Adrenal gland (tissue), 12 donors: ENCODE results near the gene VSTM2L. TPM values are rescaled to one million over a fixed set of nuclear protein-coding genes. Genes with fewer than 3 reads are reported as not detected.

Source experiments
- DNase-seq, 7 donors: peaks; one replicate each; pipeline ENCODE4 v3.0.0-alpha.2; 2019 to 2020
- H3K27ac ChIP-seq, 5 donors: fragments of 200-600 bp; sonication (generic) in 4 of 5; 1 replicate in 3 of 5; 2 replicates in 2 of 5; pipeline versions ENCODE4 v1.5.1 to v1.8.0; 2016 to 2020; ENCODE audit warnings: mild to moderate bottlenecking in 1 of 5
- H3K27me3 ChIP-seq: fragments of 200-600 bp; 2 replicates; pipeline ENCODE4 v1.8.0; 2021
- H3K36me3 ChIP-seq, 2 donors: fragments of 200-600 bp; replicated peaks in 1 of 2; 1 replicate in 1 of 2; 2 replicates in 1 of 2; pipeline versions ENCODE4 v1.5.1 to v1.8.0; 2018 to 2022
- H3K4me1 ChIP-seq, 2 donors: fragments of 200-600 bp; replicated peaks in 1 of 2; 1 replicate in 1 of 2; 2 replicates in 1 of 2; pipeline versions ENCODE4 v1.5.1 to v1.8.0; 2018 to 2021
- H3K4me3 ChIP-seq, 4 donors: fragments of 200-600 bp; sonication (generic) in 3 of 4; one replicate each; pipeline ENCODE4 v1.5.1; 2016 to 2018
- H3K9me3 ChIP-seq, 3 donors: fragments of 200-600 bp; sonication (generic) in 1 of 3; replicated peaks in 1 of 3; 1 replicate in 2 of 3; 2 replicates in 1 of 3; pipeline versions ENCODE4 v1.5.1 to v1.8.0; 2016 to 2021
- POLR2A ChIP-seq, 2 donors: fragments of 450-650 bp; IDR thresholded peaks; one replicate each; pipeline ENCODE4 v1.6.1; 2017; ENCODE audit warnings: antibody characterized with exemption in 2 of 2, mild to moderate bottlenecking in 2 of 2, moderate library complexity in 1 of 2
- WGBS, 4 donors: extraction: QIAGEN DNeasy Blood & Tissue Kit in 2 of 4; methylation state at CpG; one replicate each; pipeline versions ENCODE4 v1.1.5 to v1.1.7; 2013 to 2017; 5-methylcytosine and 5-hydroxymethylcytosine counted together
- intact Hi-C, 2 donors: fragments of 100-400 bp; cut with DNase I; formaldehyde crosslinking; loops; one replicate each; pipeline versions ENCODE4 v1.14.1 to v1.15.0; 2022 to 2023
- polyA plus RNA-seq, 3 donors: library from polyadenylated mRNA; stranded (reverse); fragments of 200-250 nt in 2 of 3; fragments of 350-450 nt in 1 of 3; fragmentation: Illumina TruSeq in 1 of 3; extraction: RNeasy Lipid Tissue Mini Kit (QIAGEN cat#74804) in 1 of 3; gene quantifications; one replicate each; pipeline ENCODE4 v1.2.3, GENCODE V29; 2013 to 2014
- total RNA-seq, 9 donors: library from RNA; depleted of rRNA in 4 of 9; stranded (reverse); fragments of >200 nt in 4 of 9; fragments of 120-200 nt in 1 of 9; fragmentation: NEBNext Ultra II Directional in 1 of 9; extraction: Animal tissue kit (Norgen Biotek cat#: 25700) in 1 of 9; gene quantifications; one replicate each; pipeline versions ENCODE4 v1.1.0 to v1.2.4, GENCODE V29; 2013 to 2023
- TF ChIP-seq, protein P1 (sequence below), 6 experiments: fragments of 450-650 bp in 4 of 6; fragments of 200-600 bp in 2 of 6; sonication (generic) in 1 of 6; IDR thresholded peaks; 1 replicate in 5 of 6; 2 replicates in 1 of 6; pipeline versions ENCODE4 v1.5.1 to v1.8.0; 2016 to 2021; ENCODE audit warnings: antibody characterized with exemption in 6 of 6, mild to moderate bottlenecking in 2 of 6, moderate library complexity in 1 of 6
- donor health status: healthy with polysubstance abuse.
- donor health status: Bipolar disorder and iron deficiency.
- donor health status: DM: yes; HTN: yes; CAD: no.
- donor health status: DM: no; HTN: no; CAD: no.
- donor health status: DM: no; HTN: no; CAD: no.
- donor health status: DM: yes; HTN: yes; CAD: no.

VSTM2L gene
- total and polyA plus RNA-seq, 12 donors = 0.36 to 21.8 (median 7.4) TPM

DNA sequence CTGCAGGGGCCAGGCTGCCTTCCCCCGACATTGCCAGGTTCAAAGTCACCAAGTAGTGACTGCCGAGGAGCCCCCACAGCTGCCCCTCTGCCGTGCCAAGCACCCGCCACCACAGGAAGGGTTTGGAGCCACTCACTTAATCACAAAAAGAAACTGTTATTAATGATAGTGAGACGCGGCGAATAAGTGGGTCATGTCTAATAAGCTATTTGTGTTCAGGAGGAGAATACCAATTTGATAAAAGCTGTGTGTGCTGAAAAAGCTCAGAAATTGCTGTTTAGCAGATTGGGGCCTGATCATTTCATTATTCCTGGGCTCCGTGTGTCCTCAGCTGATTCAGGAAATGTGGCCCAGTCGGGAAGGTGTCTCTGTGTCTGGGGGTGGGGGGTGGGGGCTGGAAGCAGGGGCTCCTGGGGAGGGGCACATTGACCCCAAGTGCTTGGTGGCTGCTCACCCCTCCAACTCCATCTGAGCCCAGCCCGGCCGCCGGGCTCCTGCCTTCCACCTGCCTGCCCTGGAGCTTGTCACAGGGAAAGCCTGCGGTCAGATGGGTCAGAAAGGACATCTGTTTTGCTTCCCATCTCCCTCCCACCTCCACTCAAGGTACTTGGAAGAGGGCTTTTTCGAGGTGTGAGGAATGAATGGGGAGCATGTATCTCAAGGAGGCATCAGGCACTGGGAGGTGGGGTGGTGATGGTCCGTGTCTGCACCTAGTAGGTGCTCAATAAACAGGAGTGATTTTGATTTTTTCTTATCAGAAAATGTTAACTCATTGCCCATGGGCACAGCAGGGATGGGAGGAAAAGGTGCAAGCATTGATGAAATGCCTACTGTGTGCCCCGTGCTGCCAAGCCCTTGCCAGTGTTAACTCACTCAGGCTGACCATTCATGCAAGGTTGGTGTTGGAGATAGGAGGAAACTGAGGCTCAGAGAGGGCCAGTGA lies 3.0 kb downstream of the VSTM2L start:
- WGBS, 4 donors = 61 to 69% (median 66%) methylated on average over 15 to 16 of the region's 16 CpGs
- DNase-seq = no peak
- Histone ChIP-seq H3K9me3 (no peaks in the 10 kb centered on the region), H3K4me1 (peaks cover 4 to 12% of the 10 kb centered on the region in 2 donors), H3K27me3 (no peaks in the 10 kb centered on the region), H3K27ac (peak overlapping the region in 1 of 5 donors; percentile 8), H3K4me3 (no peak overlapping the region), H3K36me3 (no peaks in the 10 kb centered on the region)
- no peak for TF ChIP-seq POLR2A (IDR thresholded peaks at IDR 0.05)
- TF ChIP-seq, protein P1, sequence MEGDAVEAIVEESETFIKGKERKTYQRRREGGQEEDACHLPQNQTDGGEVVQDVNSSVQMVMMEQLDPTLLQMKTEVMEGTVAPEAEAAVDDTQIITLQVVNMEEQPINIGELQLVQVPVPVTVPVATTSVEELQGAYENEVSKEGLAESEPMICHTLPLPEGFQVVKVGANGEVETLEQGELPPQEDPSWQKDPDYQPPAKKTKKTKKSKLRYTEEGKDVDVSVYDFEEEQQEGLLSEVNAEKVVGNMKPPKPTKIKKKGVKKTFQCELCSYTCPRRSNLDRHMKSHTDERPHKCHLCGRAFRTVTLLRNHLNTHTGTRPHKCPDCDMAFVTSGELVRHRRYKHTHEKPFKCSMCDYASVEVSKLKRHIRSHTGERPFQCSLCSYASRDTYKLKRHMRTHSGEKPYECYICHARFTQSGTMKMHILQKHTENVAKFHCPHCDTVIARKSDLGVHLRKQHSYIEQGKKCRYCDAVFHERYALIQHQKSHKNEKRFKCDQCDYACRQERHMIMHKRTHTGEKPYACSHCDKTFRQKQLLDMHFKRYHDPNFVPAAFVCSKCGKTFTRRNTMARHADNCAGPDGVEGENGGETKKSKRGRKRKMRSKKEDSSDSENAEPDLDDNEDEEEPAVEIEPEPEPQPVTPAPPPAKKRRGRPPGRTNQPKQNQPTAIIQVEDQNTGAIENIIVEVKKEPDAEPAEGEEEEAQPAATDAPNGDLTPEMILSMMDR (IDR thresholded peaks at IDR 0.05) = no peak
- intact Hi-C loops = no loop called here

DNA sequence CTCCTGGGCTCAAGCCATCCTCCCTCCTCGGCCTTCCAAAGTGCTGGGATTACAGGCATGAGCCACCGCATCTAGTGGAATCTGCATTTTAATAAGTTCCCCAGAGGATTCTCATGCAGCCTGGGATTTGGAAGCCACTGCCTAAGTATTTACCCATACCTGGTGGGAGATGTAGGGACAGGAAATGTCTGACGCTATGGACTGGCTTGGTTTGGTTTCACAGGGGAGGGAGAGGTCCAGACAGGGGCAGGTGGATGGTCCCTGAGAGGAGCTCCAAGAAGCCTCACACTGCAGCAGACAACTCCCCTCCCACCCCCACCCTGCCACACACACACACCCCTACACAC lies 4.4 kb downstream of the VSTM2L start:
- Histone ChIP-seq H3K27ac (no peak overlapping the region), H3K9me3 (no peaks in the 10 kb centered on the region), H3K36me3 (no peaks in the 10 kb centered on the region), H3K27me3 (no peaks in the 10 kb centered on the region), H3K4me3 (no peak overlapping the region), H3K4me1 (peaks cover 4 to 11% of the 10 kb centered on the region in 2 donors)
- WGBS, 4 donors = 57 to 78% (median 71%) methylated on average over 3 of the region's 3 CpGs
- DNase-seq = no peak
- intact Hi-C loops = no loop called here
- TF ChIP-seq, protein P1 (IDR thresholded peaks at IDR 0.05) = no peak
- TF ChIP-seq POLR2A (IDR thresholded peaks at IDR 0.05) = no peak

DNA sequence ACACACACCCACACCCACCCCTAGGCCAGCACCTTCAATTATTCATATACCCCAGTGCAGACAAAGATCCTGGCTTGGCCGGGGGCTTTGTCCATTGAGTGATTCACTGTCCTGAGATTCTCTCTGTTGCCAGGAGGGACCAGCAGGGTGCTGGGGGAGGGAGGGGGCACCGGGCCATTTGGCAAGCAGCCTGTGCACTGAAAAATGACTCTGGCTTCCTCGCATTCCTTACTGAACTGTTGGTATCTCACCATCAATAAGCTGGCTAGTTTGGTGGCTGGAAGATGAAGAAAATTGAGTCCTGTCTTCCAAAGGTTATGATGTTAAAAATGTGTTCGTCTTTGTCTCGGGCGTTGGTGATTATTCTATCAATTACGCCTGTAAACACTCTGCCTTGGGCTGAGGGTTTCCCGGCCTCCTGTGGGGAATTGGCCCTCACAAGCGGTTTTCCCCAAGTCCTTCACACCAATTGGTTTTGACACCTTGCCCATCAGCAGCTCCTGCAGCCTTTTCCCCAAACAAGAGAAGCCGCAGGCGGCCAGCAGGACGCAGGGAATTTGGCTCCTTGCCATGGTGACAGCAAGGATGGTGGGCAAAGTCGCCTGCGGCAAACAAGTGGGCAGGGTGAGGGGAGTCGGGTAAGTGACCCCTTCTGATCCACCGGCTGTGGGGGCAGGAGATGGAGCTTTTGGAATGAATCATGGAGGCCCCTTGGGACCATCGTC lies 4.9 kb downstream of the VSTM2L start:
- DNase-seq = peak in 6 of 7 donors; percentile 44 to 64 (median 58)
- Histone ChIP-seq H3K27me3 (no peaks in the 10 kb centered on the region), H3K9me3 (no peaks in the 10 kb centered on the region), H3K36me3 (no peaks in the 10 kb centered on the region), H3K4me3 (no peak overlapping the region), H3K4me1 (peaks cover 4 to 6% of the 10 kb centered on the region in 2 donors), H3K27ac (no peak overlapping the region)
- TF ChIP-seq POLR2A (IDR thresholded peaks at IDR 0.05) = no peak
- TF ChIP-seq, protein P1 (IDR thresholded peaks at IDR 0.05) = no peak
- 52 to 59% (median 58%) methylated on average over 14 to 17 of the region's 17 CpGs for WGBS, 4 donors
- intact Hi-C loops = no loop called here

DNA sequence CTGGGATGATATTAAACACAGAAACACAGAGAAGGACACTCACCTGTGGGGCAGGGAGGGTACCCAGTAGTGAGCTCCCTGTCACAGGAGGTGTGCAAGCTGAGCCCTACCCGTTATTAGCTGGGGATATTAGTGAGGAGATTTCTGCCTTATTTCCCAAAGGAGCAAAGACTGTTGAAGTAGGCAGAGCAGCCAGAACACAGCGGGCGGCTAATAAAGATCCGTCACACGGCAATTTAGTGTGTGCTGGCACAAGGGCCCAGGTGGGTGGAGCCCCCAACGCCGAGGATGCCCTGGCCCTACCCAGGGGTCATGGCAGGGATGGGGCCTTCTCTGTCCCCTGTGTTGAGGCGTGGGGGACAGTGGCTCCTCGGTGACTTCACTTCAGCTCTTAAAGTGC lies 8.3 kb downstream of the VSTM2L start:
- TF ChIP-seq POLR2A (IDR thresholded peaks at IDR 0.05) = no peak
- TF ChIP-seq, protein P1 (IDR thresholded peaks at IDR 0.05) = no peak
- no peak overlapping the region for H3K4me3 ChIP-seq
- WGBS, 4 donors = 51 to 65% (median 58%) methylated on average over 8 to 9 of the region's 9 CpGs
- DNase-seq = no peak
- H3K27ac ChIP-seq = no peak overlapping the region
- H3K4me1 ChIP-seq = peaks cover 0 to 14% of the 10 kb centered on the region in 2 donors
- intact Hi-C loops = no loop called here
- H3K27me3 ChIP-seq = no peaks in the 10 kb centered on the region
- no peaks in the 10 kb centered on the region for H3K36me3 ChIP-seq
- no peaks in the 10 kb centered on the region for H3K9me3 ChIP-seq
